PFSK-1 (cell line): ENCODE data around the gene ARNT2.

Experiments used
- FOXP2 ChIP-seq: optimal IDR thresholded peaks from 2 replicates; pipeline ENCODE3; 2011; ENCODE audit warnings: borderline replicate concordance, control low read depth, inconsistent platforms; ENCODE audit not compliant: insufficient read depth; ENCODE audit errors: extremely low read length, extremely low read depth
- POLR2AphosphoS5 ChIP-seq: IDR thresholded peaks from 2 replicates; pipeline ENCODE4 v1.6.1; 2012; ENCODE audit warnings: low read depth, mild to moderate bottlenecking, control low read depth, low read length, moderate library complexity
- REST ChIP-seq, 2 experiments: IDR thresholded peaks; 2 replicates each; pipeline versions ENCODE4 v1.6.1 to v1.8.0; 2011 to 2012; ENCODE audit warnings: low read depth in 2 of 2, low read length in 2 of 2, control low read depth in 1 of 2, inconsistent platforms in 1 of 2, mild to moderate bottlenecking in 1 of 2, moderate library complexity in 1 of 2; ENCODE audit not compliant: insufficient read depth in 1 of 2
- SIN3A ChIP-seq: IDR thresholded peaks from 2 replicates; pipeline ENCODE4 v1.6.1; 2012; ENCODE audit warnings: mild to moderate bottlenecking, low read length, moderate library complexity, borderline replicate concordance; ENCODE audit not compliant: insufficient read depth
- TAF1 ChIP-seq: IDR thresholded peaks from 2 replicates; pipeline ENCODE4 v1.6.1; 2012; ENCODE audit warnings: low read length, control low read depth, borderline replicate concordance; ENCODE audit not compliant: insufficient read depth

ARNT2 gene

DNA sequence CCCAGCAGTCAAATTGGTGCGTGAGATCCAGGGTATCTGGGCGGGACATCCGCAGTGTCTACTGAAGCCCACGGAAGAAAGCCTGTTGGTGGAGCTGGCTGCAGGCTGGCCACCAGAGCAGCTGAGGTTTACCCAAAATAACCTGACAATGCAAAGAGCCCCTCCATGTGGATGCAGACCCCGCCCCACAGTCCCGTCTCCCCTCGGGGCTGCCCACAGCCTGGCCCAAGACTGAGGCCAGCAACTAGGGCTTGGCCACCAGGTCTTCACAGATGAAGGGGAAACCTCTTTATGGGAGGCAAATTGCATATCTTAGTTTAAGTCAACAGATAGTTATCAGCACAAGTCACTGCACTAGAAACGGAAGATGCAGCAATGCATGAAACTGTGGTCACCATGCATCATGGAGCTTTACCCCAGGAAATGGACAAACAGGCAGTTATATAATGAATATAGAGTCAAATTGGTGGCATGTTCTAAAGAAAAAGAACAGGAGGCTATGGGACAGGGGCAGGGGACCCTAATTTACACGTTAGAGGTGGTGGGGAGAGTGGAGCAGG, 86.3 kb downstream of the ARNT2 start:
- no peak for TF ChIP-seq SIN3A
- no peak for TF ChIP-seq POLR2AphosphoS5
- TF ChIP-seq REST (IDR thresholded peaks at IDR 0.05; ENCODE audit: insufficient read depth in 1 of 2, low read depth in 2 of 2, low read length in 2 of 2): no peak
- no peak for TF ChIP-seq TAF1
- TF ChIP-seq FOXP2: no peak

GRCh38 chr15:80491163-80491847, 87.1 kb downstream of the ARNT2 start:
- TF ChIP-seq TAF1: no peak
- TF ChIP-seq POLR2AphosphoS5: no peak
- TF ChIP-seq SIN3A: no peak
- no peak for TF ChIP-seq FOXP2
- no peak for TF ChIP-seq REST (IDR thresholded peaks at IDR 0.05; ENCODE audit: insufficient read depth in 1 of 2, low read depth in 2 of 2, low read length in 2 of 2)

GRCh38 chr15:80492409-80492808, 88.2 kb downstream of the ARNT2 start:
- TF ChIP-seq SIN3A (no peak), FOXP2 (no peak), POLR2AphosphoS5 (no peak), REST (IDR thresholded peaks at IDR 0.05; ENCODE audit: insufficient read depth in 1 of 2, low read depth in 2 of 2, low read length in 2 of 2) (no peak), TAF1 (no peak)

DNA sequence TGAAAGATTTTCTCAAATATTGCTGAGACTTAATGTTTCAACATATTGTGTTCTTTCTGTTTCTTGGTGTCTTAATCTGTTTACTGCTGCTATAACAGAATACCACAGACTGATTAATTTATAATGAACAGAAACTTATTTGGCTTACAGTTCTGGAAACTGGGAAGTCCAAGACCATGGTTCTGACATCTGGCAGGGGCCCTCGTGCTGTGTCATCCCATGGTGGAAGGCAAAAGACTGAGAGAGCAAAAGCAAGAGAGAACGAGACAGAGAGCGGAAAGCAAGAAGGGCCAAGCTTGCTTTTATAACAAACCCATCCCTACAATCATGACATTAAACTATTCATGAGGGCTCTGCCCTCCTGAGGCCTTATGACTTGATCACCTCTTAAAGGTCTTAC, 88.7 kb downstream of the ARNT2 start:
- TF ChIP-seq REST (IDR thresholded peaks at IDR 0.05; ENCODE audit: insufficient read depth in 1 of 2, low read depth in 2 of 2, low read length in 2 of 2) (no peak), SIN3A (no peak), POLR2AphosphoS5 (no peak), FOXP2 (no peak)

GRCh38 chr15:80494351-80494751, 90.2 kb downstream of the ARNT2 start:
- TF ChIP-seq POLR2AphosphoS5 (no peak), FOXP2 (no peak), TAF1 (no peak), SIN3A (no peak), REST (IDR thresholded peaks at IDR 0.05; ENCODE audit: insufficient read depth in 1 of 2, low read depth in 2 of 2, low read length in 2 of 2) (no peak)
